T-helper 2 cell treated with Interferon-gamma antibody and Interleukin-4, amounts not matched to agents 5 μg/mL and 100 μg/mL, for 36 hours (primary cell): ENCODE results near the gene ZNF507.

Source experiments
- DNase-seq: peaks from one replicate; pipeline ENCODE4 v3.0.0; 2021; ENCODE audit warnings: low spot score
- H3K27ac Mint-ChIP-seq: one replicate; pipeline ENCODE4 v1.8.0; 2021; ENCODE audit warnings: mild to moderate bottlenecking, mixed read lengths
- H3K27me3 Mint-ChIP-seq: one replicate; pipeline ENCODE4 v1.8.0; 2021; ENCODE audit warnings: low read depth, mixed read lengths
- H3K36me3 Mint-ChIP-seq: one replicate; pipeline ENCODE4 v1.8.0; 2021; ENCODE audit warnings: low read depth, mixed read lengths
- H3K4me1 Mint-ChIP-seq: one replicate; pipeline ENCODE4 v1.8.0; 2021; ENCODE audit warnings: low read depth, mixed read lengths
- H3K4me3 Mint-ChIP-seq: one replicate; pipeline ENCODE4 v1.8.0; 2022; ENCODE audit warnings: mild to moderate bottlenecking, moderate library complexity, mixed read lengths
- H3K9me3 Mint-ChIP-seq: one replicate; pipeline ENCODE4 v1.8.0; 2021; ENCODE audit warnings: mixed read lengths

The ZNF507 gene

DNA sequence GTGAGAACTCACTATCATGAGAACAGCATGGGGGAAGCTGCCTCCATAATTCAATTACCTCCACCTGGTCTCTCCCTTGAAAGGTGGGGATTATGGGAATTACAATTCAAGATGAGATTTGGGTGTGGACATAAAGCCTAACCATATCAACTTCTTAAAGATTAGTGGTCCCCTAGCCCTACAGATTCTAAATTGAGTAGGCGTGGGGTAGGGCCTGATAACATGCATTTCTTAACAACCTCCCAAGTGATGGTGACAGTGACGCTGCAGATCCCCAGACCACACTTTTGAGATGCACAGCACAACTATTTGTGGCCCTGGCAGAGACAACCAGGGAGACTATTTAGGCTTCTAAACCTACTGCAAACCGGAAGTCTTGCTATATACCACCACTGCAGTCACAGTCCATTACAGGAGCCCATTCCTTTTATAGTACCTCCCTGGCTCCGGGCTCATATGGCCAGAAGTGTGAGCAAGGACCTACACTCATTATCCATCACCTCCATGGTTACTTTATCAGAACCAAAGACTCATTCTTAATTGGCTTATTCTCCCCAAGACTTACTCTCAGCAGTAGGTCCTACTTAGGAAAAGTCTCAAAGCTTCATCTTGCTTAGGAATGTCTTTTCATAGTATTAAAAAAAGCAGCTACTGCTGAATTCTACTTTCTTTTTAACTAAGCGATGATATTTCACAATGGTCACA is 58.0 kb downstream of the ZNF507 start:
- Mint-ChIP-seq H3K27me3 (no peaks in the 10 kb centered on the region), H3K9me3 (no peaks in the 10 kb centered on the region), H3K4me3 (peak overlapping the region; percentile 87), H3K4me1 (peaks cover 9% of the 10 kb centered on the region), H3K27ac (no peak overlapping the region), H3K36me3 (peaks cover 3% of the 10 kb centered on the region)
- no peak for DNase-seq

DNA sequence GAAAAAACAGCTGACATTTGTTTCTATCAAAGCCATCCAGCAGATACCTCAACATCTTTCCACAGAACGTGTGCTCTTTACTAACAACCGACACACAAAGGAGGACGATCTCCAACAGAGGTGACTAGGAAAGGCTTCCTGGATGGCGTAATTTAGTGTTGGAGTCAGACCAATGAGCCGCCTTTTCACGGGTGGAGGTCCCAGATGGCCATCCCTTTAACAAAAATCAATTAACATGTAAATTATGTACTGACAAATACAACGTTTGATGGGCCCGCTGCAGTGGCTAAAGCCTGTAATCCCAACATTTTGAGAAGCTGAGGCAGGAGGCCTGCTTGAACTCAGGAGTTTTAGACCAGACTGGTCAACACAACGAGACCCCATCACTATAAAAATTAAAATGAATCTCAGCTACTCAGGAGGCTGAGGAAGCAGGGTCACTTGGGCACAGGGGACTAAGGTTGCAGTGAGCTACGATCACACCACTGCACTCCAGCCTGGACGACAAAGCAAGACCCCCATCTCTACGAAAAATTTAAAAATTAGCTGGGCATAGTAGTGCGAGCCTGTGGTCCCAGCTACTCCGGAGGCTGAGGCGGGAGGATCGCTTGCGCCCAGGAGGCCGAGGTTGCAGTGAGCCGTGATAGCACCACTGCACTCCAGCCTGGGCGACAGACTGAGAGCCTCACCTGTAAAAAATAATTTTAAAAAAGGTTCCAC is 59.0 kb downstream of the ZNF507 start:
- peaks cover 9% of the 10 kb centered on the region for H3K4me1 Mint-ChIP-seq
- no peaks in the 10 kb centered on the region for H3K27me3 Mint-ChIP-seq
- H3K36me3 Mint-ChIP-seq: peaks cover 3% of the 10 kb centered on the region
- H3K9me3 Mint-ChIP-seq: no peaks in the 10 kb centered on the region
- H3K4me3 Mint-ChIP-seq: peak overlapping the region; percentile 87
- peak overlapping the region; percentile 85 for H3K27ac Mint-ChIP-seq
- DNase-seq: no peak

DNA sequence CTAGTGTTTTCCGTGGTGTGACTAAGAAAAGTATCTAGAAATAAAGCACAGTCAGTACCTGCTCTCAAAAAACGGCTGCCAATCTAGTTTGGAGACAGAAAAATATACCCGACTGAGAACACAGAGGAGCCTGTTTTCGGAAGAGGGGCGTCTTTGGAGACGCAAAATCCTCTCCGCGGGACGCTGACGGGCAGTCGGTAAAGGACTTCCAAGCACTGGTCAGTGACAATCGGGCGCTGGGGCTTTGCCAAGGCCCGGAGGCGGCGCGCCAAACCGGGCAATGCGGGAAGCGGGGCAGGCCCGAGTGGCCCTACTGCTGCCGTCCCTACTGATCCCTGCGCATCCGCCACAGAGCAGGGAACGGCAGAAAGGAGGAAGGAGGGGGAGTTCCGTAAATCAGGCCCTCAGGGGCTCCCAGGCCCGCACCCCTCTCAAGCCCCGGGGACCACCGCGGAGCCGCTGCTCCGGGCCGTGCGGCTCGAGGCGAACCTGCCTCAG is 59.6 kb downstream of the ZNF507 start:
- Mint-ChIP-seq H3K27me3 (no peaks in the 10 kb centered on the region), H3K36me3 (peaks cover 3% of the 10 kb centered on the region), H3K27ac (peak overlapping the region; percentile 85), H3K4me1 (peaks cover 9% of the 10 kb centered on the region), H3K9me3 (no peaks in the 10 kb centered on the region), H3K4me3 (peak overlapping the region; percentile 87)
- DNase-seq: peak; percentile 10

DNA sequence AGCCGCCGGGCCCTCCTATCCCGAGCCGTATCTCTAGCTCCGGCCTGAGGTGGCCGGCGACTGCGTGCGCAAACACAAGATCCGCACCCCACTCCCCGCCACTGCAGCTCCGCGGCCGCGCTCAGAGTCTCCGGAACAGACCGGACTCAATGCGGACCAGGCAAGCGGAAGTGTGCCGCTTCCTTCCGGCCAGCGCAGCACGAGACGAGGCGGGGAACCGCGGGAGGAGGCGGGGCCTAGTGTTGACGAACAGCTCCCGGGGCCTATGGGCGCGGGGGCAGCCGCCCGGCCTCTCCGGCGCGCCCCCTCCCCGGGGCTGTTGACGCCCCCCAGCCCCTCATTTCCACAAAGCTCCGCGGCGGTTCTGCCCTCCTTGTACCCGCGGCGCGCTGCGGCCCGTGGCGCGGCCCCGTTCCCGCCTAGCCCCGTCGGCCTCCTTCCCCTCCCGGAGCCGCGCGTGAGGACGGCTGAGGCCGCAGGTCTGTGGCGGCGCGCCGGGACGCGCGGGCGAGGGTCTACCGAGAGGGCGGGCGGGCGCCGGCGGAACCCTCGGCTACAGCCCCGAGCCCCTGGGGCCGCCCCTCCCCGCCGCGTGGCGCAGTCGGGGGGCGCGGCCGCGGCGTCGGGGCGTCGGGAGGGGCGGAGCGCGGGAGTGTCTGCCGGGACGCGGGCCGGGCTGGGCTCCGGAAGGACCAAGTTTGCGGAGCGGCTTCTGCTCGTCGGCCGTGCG is 60.2 kb downstream of the ZNF507 start, which contains the start of gene DPY19L3:
DPY19L3 (plus strand) TSS at position 340 of the 730 bp plus-strand sequence. CDS start 2,484 bp downstream, outside the sequence.
- no peaks in the 10 kb centered on the region for H3K9me3 Mint-ChIP-seq
- H3K27ac Mint-ChIP-seq: peak within 1 kb of the TSS; percentile 89

DNA sequence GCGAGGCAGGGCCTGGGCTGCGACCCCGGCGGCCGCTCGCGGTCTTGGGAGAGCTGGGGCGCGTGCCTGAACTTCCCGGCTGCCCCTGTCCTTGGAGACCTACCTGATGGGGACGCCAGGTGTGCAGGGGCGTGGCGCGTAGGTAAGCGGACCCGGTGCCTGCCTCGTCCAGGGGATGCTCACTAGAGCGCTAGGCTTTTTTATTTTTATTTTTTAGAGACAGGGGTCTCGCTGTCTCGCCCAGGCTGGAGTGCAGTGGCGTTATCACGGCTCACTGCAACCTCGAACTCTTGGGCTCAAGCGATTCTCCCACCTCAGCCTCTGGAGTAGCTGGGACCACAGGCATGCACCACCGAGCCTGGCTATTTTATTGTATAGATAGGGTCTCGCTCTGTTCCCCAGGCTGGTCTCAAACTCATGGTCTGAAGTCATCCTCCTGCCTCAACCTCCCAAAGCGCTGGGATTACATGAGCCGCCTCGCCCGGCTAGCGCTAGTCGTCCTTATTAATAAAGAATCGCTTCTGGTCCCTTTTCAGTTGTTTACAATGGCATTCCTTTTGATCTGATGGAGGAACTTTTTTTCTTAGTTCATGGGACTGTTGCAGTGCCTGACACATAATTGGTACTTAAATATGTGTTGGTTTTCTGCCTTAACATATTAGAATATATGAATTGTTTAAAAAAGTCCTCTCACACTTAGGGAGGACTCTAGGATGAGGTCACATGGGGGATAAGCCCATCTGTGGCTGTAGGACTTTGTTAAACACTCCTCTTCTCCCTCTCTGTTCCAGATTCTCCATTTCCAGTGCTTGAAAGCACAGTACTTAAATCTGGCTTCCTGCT is 61.0 kb downstream of the ZNF507 start:
- no peaks in the 10 kb centered on the region for H3K9me3 Mint-ChIP-seq
- H3K4me3 Mint-ChIP-seq: peak overlapping the region; percentile 89
- H3K36me3 Mint-ChIP-seq: peaks cover 6% of the 10 kb centered on the region
- no peak for DNase-seq
- peaks cover 9% of the 10 kb centered on the region for H3K4me1 Mint-ChIP-seq
- peak overlapping the region; percentile 88 for H3K27ac Mint-ChIP-seq
- H3K27me3 Mint-ChIP-seq: no peaks in the 10 kb centered on the region

More for the DNA sequence above, 60.2 kb downstream of the ZNF507 start, which contains the start of gene DPY19L3:
- DNase-seq: peak; percentile 92
- peaks cover 9% of the 10 kb centered on the region for H3K4me1 Mint-ChIP-seq
- H3K36me3 Mint-ChIP-seq: peaks cover 3% of the 10 kb centered on the region
- H3K4me3 Mint-ChIP-seq: peak within 1 kb of the TSS; percentile 89
- H3K27me3 Mint-ChIP-seq: no peaks in the 10 kb centered on the region

DNA sequence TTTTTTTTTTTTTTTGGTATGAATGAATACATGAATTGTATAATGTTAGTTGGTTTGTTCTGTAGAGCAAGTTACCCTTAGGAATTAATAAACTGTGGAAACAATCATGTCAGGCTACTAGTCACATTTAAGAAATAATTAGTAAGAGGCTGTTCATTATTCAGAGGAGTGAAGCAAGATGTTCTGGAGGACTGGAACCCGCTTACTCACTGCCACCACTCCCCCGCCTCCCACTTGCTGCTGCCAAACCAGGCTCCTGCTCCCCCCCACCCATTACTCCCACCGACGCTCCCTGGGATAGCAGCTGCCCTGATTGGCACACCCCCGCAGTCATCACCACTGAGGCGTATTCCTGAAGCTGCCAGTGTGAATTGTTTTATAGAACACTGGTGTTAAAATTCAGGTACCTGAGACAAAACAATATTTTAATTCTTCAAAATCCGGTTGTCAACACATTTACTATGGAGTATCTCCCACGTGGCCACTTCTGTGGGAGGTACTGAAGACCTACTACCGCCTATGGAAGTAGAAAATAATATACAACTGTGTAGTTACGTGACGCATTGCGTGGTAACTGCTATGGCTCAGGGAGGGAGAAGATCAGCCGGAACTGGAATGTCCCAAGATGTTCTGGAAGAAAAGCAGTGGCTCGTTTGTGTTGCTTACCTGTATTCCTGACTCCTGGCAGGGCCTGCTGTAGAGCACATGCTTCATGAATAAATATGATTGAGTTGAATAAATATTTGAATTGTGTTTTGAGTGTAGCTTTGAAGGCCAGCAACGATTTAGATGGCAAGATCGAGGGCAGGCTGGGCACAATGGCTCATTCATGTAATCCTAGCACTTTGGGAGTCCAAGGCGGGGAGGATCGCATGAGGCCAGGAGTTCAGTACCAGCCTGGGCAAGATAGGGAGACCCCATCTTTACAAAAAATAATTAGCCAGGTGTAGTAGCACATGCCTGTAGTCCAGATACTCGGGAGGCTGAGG is 61.9 kb downstream of the ZNF507 start:
- H3K27ac Mint-ChIP-seq: peak overlapping the region; percentile 88
- DNase-seq: no peak
- H3K4me3 Mint-ChIP-seq: peak overlapping the region; percentile 89
- H3K9me3 Mint-ChIP-seq: no peaks in the 10 kb centered on the region
- peaks cover 9% of the 10 kb centered on the region for H3K4me1 Mint-ChIP-seq
- peaks cover 6% of the 10 kb centered on the region for H3K36me3 Mint-ChIP-seq
- no peaks in the 10 kb centered on the region for H3K27me3 Mint-ChIP-seq

DNA sequence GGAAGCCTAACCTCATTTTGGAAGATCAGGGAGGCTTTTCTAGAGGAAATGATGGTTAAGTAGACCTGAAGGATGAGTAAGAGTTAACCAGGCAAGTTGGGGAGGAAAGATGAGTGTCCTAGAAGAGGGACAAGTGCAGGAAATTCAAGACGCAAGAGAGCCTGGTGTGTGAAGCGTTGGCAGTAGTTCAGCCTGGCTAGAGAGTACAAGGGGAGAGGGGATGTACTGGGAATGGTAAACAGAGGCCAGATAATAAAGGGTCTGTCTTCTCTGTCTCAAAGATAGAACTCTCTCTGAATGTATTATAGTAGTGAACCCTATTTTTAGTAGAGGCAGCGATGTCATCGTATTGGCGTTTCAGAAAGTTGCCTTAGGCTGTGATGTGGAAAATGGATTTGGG is 69.8 kb downstream of the ZNF507 start:
- H3K9me3 Mint-ChIP-seq: no peaks in the 10 kb centered on the region
- DNase-seq: no peak
- H3K4me3 Mint-ChIP-seq: no peak overlapping the region
- H3K36me3 Mint-ChIP-seq: peaks cover 12% of the 10 kb centered on the region
- no peaks in the 10 kb centered on the region for H3K27me3 Mint-ChIP-seq
- H3K4me1 Mint-ChIP-seq: no peaks in the 10 kb centered on the region
- H3K27ac Mint-ChIP-seq: no peak overlapping the region

DNA sequence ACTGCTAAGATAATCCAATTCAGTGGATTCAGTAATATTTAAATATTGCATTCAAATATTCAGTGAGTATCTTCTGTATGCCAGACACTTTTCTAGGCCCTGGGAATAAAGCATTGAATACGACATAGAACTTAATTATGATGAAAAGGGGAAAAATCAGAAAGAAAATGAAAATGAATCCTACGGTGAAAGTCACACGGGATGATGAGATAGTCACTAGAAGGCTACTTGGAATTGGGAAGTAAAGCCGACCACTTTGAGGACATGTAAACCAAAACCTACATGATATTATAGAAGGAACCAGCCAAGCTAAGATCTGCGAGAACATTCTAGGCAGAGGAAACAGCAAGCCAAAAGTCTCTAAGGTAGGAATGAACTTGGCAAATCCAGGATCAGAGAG is 70.3 kb downstream of the ZNF507 start:
- H3K27me3 Mint-ChIP-seq: no peaks in the 10 kb centered on the region
- H3K9me3 Mint-ChIP-seq: no peaks in the 10 kb centered on the region
- H3K36me3 Mint-ChIP-seq: peaks cover 12% of the 10 kb centered on the region
- DNase-seq: no peak
- no peaks in the 10 kb centered on the region for H3K4me1 Mint-ChIP-seq
- H3K27ac Mint-ChIP-seq: no peak overlapping the region
- H3K4me3 Mint-ChIP-seq: no peak overlapping the region

DNA sequence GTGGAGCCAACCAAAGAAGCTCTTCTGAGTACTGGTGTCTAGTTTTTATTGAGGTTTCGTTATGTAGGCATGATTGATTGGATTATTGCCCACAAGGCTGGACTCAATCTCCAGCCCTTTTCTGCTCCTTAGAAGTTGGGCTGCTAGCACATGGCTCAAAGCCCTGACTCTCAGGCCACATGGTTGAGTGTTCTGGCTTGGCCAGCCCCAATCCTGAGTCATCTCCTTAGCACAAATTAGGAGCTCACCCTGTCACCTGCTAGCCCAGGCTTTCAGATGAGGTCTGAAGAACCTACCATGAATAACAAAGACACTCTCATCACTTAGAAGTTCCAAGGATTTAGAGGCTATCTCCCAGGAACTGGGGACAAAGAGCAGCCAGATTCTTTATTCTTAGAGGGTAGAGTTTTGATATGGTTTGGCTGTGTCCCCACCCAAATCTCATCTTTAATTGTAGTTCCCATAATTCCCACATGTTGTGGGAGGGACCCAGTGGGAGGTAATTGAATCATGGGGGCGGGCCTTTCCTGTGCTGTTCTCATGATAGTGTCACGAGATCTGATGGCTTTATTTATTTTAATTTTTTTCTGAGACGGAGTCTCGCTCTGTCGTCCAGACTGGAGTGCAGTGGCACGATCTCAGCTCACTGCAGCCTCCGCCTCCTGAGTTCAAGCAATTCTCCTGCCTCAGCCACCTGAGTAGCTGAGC is 71.5 kb downstream of the ZNF507 start:
- DNase-seq: no peak
- Mint-ChIP-seq H3K4me1 (peaks cover 4% of the 10 kb centered on the region), H3K36me3 (peaks cover 8% of the 10 kb centered on the region), H3K4me3 (no peak overlapping the region), H3K27ac (no peak overlapping the region), H3K27me3 (no peaks in the 10 kb centered on the region), H3K9me3 (no peaks in the 10 kb centered on the region)

DNA sequence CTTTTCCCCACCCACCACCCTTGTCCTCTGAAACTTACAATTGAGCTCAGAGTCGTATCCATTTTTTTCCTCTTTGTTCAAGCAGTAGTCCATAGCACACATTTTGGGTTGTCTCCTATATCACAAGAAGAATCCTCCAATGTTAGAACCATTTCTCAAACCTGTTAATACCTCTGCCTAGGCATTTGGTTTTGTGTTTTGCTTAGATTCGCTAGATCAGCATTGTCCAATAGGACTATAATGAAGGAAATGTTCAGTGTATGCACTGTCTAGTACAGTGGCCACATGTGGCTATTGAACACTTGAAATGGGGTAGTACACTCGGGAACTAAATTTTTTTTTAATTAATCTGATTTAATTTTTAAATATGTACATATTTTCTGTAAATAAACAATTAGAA is 72.7 kb downstream of the ZNF507 start:
- no peak overlapping the region for H3K4me3 Mint-ChIP-seq
- peaks cover 14% of the 10 kb centered on the region for H3K4me1 Mint-ChIP-seq
- H3K27me3 Mint-ChIP-seq: no peaks in the 10 kb centered on the region
- H3K36me3 Mint-ChIP-seq: peaks cover 9% of the 10 kb centered on the region
- peaks cover 4% of the 10 kb centered on the region for H3K9me3 Mint-ChIP-seq
- H3K27ac Mint-ChIP-seq: no peak overlapping the region
- no peak for DNase-seq

DNA sequence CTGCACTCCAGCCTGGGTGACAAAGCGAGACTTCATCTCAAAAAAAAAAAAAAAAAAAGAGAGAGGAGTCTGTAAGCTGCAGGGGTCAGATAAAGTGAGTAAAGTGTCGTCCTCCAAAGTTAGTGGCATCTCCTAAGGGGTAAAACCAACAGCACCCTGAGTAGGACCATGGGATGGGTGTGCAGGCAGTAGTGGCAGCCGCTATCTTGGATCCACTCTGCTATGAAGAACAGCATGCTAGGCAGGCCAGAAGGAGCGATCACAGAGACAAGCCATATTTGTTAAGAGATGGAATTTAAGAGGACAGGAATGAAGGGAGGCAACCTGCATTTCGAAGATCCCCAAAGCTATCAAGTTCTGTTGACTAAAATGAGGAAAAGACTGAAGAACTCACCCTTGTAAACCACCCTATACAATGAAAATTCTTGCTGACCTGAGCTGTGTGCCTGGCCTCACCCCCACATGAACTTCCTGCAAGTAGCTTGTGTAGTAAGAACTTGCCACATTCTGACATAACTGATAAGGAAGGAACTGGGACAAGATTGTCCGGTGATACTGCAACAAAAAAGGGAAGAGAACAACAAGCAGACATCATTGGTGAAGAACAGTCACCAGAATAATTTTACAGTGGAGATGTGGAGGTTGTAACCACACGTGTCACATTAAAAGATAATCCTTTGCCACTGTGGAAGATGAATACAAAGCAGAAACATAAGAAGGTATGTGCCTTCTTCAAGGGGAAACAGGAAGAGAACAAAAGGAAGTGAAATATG is 76.4 kb downstream of the ZNF507 start:
- H3K36me3 Mint-ChIP-seq: peaks cover 9% of the 10 kb centered on the region
- DNase-seq: no peak

More for the DNA sequence above, 76.4 kb downstream of the ZNF507 start:
- H3K27me3 Mint-ChIP-seq: no peaks in the 10 kb centered on the region
- peaks cover 14% of the 10 kb centered on the region for H3K4me1 Mint-ChIP-seq
- peaks cover 4% of the 10 kb centered on the region for H3K9me3 Mint-ChIP-seq
- peak overlapping the region; percentile 52 for H3K27ac Mint-ChIP-seq
- peak overlapping the region; percentile 53 for H3K4me3 Mint-ChIP-seq
